ENCODE data around the gene GARIN1A. TPM values are rescaled to one million over a fixed set of nuclear protein-coding genes. Genes with fewer than 3 reads are reported as not detected.

GARIN1A gene
- total RNA-seq, 4 donors from 2014 or later = 0.18 to 8.3 (median 3.5) TPM

DNA sequence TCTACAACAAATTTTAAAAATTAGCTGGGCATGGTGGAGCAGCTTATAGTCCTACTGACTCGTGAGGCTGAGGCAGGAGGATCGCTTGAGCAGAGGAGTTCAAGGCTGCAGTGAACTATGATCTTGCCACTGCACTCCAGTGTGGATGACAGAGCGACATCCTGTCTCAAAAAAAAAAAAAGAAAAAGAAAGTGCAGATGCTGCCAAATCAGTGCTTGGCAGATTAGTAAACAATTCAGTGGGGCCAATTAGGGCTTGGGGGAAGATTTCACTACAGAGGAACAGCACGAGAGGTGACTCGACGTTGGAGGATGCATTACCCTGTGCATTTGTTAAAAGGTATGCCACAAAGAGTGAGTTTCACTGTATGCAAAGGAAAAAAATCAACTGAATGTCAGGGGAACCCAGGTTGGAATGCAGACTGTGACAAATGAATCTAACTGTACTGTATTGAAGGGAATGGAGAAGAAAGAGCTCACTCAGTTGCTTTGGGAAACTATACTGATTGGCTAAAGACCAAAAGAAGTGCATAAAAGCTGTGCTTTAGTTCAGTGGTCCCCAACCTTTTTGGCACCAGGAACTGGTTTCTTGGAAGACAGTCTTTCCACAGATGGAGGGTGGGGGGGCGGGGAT, 31.6 kb downstream of the GARIN1A start:
- Histone ChIP-seq H3K9me3 (no peaks in the 10 kb centered on the region), H3K27ac (no peak overlapping the region), H3K27me3 (no peaks in the 10 kb centered on the region), H3K36me3 (no peaks in the 10 kb centered on the region), H3K4me3 (no peak overlapping the region), H3K4me1 (no peaks in the 10 kb centered on the region)
- TF ChIP-seq POLR2A (IDR thresholded peaks at IDR 0.05) (no peak), CTCF (IDR thresholded peaks at IDR 0.05) (no peak)
- DNase-seq = no peak

DNA sequence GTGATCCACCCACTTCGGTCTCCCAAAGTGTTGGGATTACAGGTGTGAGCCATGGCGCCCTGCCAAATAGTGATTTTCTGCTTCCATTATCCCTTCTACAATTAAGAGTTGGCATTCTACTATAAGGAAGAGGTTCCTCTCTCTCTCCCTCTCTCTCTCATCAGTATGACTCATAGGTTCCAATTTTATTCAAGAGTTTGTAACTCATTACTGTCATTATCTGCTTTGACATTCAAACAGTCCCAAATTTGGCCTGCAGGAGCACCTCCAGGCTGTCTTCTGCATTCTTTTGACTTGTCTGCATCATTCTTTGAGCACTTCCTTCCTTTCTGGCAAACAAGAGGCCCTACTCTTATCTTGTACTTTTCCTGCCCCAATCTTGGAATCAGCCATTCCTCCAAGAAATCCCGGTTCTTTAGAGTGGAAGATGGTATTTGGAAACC, 33.8 kb downstream of the GARIN1A start:
- TF ChIP-seq POLR2A (IDR thresholded peaks at IDR 0.05) = no peak
- Histone ChIP-seq H3K36me3 (no peaks in the 10 kb centered on the region), H3K9me3 (no peaks in the 10 kb centered on the region), H3K27ac (no peak overlapping the region), H3K27me3 (no peaks in the 10 kb centered on the region), H3K4me1 (no peaks in the 10 kb centered on the region), H3K4me3 (no peak overlapping the region)
- no peak for DNase-seq

DNA sequence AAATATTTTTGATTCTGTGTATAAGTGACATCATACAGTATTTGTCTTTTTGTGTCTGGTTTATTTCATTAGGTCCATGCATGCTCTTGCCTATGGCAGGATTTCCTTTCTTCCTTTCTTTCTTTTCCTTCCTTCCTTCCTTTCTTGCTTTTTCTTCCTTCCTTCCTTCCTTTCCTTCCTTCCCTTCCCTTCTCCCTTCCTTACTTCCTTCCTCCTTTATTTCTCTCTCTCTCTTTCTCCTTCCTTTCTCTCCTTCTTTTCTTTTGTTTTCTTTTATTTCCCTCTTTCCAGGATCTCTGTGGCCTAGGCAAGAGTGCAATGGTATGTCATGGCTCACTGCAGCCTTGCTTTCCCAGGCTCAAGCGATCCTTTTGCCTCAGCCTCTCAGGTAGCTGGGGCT, 35.7 kb downstream of the GARIN1A start:
- Histone ChIP-seq H3K9me3 (no peaks in the 10 kb centered on the region), H3K4me1 (no peaks in the 10 kb centered on the region), H3K36me3 (no peaks in the 10 kb centered on the region), H3K27ac (no peak overlapping the region), H3K4me3 (no peak overlapping the region), H3K27me3 (no peaks in the 10 kb centered on the region)
- TF ChIP-seq POLR2A (IDR thresholded peaks at IDR 0.05) (no peak), CTCF (IDR thresholded peaks at IDR 0.05) (no peak)
- DNase-seq = no peak

GRCh38 chr7:128708235-128708634, 36.1 kb downstream of the GARIN1A start:
- Histone ChIP-seq H3K36me3 (no peaks in the 10 kb centered on the region), H3K27me3 (no peaks in the 10 kb centered on the region), H3K9me3 (no peaks in the 10 kb centered on the region), H3K4me3 (no peak overlapping the region), H3K27ac (no peak overlapping the region), H3K4me1 (no peaks in the 10 kb centered on the region)
- DNase-seq = no peak
- TF ChIP-seq POLR2A (IDR thresholded peaks at IDR 0.05) = no peak

- TF ChIP-seq CTCF (IDR thresholded peaks at IDR 0.05) (no peak), POLR2A (IDR thresholded peaks at IDR 0.05) (no peak)
- no peak for DNase-seq
These were observed 36.7 kb downstream of the GARIN1A start for GRCh38 chr7:128708824-128709223.

GRCh38 chr7:128710481-128710880, 38.4 kb downstream of the GARIN1A start:
- Histone ChIP-seq H3K4me3 (no peak overlapping the region), H3K27me3 (no peaks in the 10 kb centered on the region), H3K36me3 (no peaks in the 10 kb centered on the region), H3K9me3 (no peaks in the 10 kb centered on the region), H3K4me1 (no peaks in the 10 kb centered on the region), H3K27ac (no peak overlapping the region)
- DNase-seq = no peak
- TF ChIP-seq CTCF (IDR thresholded peaks at IDR 0.05) = no peak

More at GRCh38 chr7:128708824-128709223, 36.7 kb downstream of the GARIN1A start:
- Histone ChIP-seq H3K27me3 (no peaks in the 10 kb centered on the region), H3K4me1 (no peaks in the 10 kb centered on the region), H3K27ac (no peak overlapping the region), H3K36me3 (no peaks in the 10 kb centered on the region), H3K4me3 (no peak overlapping the region), H3K9me3 (no peaks in the 10 kb centered on the region)

DNA sequence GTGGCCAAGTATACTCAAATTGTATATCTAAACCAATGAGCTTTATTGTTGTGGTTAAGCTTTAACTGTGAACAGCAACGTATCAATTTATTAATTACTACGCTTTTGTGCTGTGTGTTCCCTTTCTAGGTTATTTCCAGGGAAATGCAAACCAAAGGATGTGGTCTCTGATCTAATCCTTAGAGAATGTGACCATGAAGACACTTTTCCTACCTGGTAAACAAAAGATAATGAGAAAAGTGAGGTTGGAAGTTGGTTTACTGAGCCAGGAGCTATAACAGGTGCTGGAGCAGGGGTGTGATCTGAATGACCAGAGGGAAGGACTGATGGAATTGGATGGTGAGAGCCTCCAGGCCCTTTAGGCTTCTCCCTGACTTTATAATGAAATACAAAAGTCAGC, 41.7 kb downstream of the GARIN1A start:
- Histone ChIP-seq H3K4me3 (no peak overlapping the region), H3K27ac (no peak overlapping the region), H3K9me3 (no peaks in the 10 kb centered on the region), H3K27me3 (no peaks in the 10 kb centered on the region), H3K4me1 (no peaks in the 10 kb centered on the region), H3K36me3 (no peaks in the 10 kb centered on the region)
- no peak for DNase-seq
- TF ChIP-seq POLR2A (IDR thresholded peaks at IDR 0.05) (no peak), CTCF (IDR thresholded peaks at IDR 0.05) (no peak)

Measured in Peyer's patch (tissue), 4 donors.